Stomach (tissue), 9 donors: ENCODE results near the gene SLC5A1. TPM values are rescaled to one million over a fixed set of nuclear protein-coding genes. Genes with fewer than 3 reads are reported as not detected.
A peak's percentile ranks its signal among the peaks of the same experiment; 100 is the strongest.

ENCODE experiments used
- DNase-seq, 2 donors: peaks; one replicate each; pipeline versions ENCODE4 v3.0.0 to v3.0.0-alpha.2; 2013 to 2019
- H3K27ac ChIP-seq, 5 donors: fragments of 200-600 bp in 4 of 5; sonication (generic) in 4 of 5; one replicate each; pipeline ENCODE4 v1.5.1; 2013 to 2019; ENCODE audit warnings: mild to moderate bottlenecking in 1 of 5, moderate library complexity in 1 of 5
- H3K27me3 ChIP-seq, 3 donors: fragments of 200-600 bp; sonication (generic); one replicate each; pipeline ENCODE4 v1.5.1; 2017 to 2019; ENCODE audit warnings: mixed run types in 1 of 3
- H3K36me3 ChIP-seq, 4 donors: fragments of 200-600 bp; sonication (generic); 1 replicate in 3 of 4; 2 replicates in 1 of 4; pipeline ENCODE4 v1.5.1; 2016 to 2019
- H3K4me1 ChIP-seq, 4 donors: fragments of 200-600 bp; sonication (generic); one replicate each; pipeline ENCODE4 v1.5.1; 2016 to 2019
- H3K4me3 ChIP-seq, 4 donors: fragments of 200-600 bp; sonication (generic) in 3 of 4; one replicate each; pipeline ENCODE4 v1.5.1; 2016 to 2019; ENCODE audit warnings: mild to moderate bottlenecking in 1 of 4
- H3K9me3 ChIP-seq, 4 donors: fragments of 200-600 bp; sonication (generic); one replicate each; pipeline ENCODE4 v1.5.1; 2016 to 2019
- EP300 ChIP-seq: sonication (generic); formaldehyde crosslinking; IDR thresholded peaks from one replicate; pipeline ENCODE4 v1.6.1; 2017; ENCODE audit warnings: antibody characterized with exemption
- POLR2A ChIP-seq, 4 donors: fragments of 450-650 bp; IDR thresholded peaks; one replicate each; pipeline ENCODE4 v1.6.1; 2016; ENCODE audit warnings: antibody characterized with exemption in 4 of 4, control low read depth in 2 of 4, mild to moderate bottlenecking in 1 of 4, moderate library complexity in 1 of 4
- POLR2AphosphoS5 ChIP-seq, 3 donors: sonication (generic); formaldehyde crosslinking; IDR thresholded peaks; one replicate each; pipeline ENCODE4 v1.6.1; 2016; ENCODE audit warnings: antibody characterized with exemption in 3 of 3
- WGBS, 5 donors: extraction: QIAGEN DNeasy Blood & Tissue Kit in 3 of 5; methylation state at CpG; one replicate each; pipeline versions ENCODE4 v1.1.5 to v1.1.7; 2013 to 2018; 5-methylcytosine and 5-hydroxymethylcytosine counted together
- intact Hi-C: fragments of 100-400 bp; cut with DNase I; formaldehyde crosslinking; loops from one replicate; pipeline ENCODE4 v1.15.1; 2023; ENCODE audit warnings: low total_unique reads
- polyA plus RNA-seq, 3 donors: library from polyadenylated mRNA; stranded (reverse); fragments of 200-250 nt; gene quantifications; one replicate each; pipeline ENCODE4 v1.2.3, GENCODE V29; 2013
- total RNA-seq, 5 donors: library from RNA; depleted of rRNA; stranded (reverse); fragments of >200 nt; gene quantifications; one replicate each; pipeline versions ENCODE4 v1.1.0 to v1.2.3, GENCODE V29; 2014 to 2016
- TF ChIP-seq, protein P1 (sequence below), 7 experiments: fragments of 450-650 bp in 4 of 7; fragments of 200-600 bp in 3 of 7; sonication (generic) in 3 of 7; IDR thresholded peaks; one replicate each; pipeline ENCODE4 v1.5.1; 2016 to 2019; ENCODE audit warnings: antibody characterized with exemption in 7 of 7, control low read depth in 2 of 7, mild to moderate bottlenecking in 1 of 7
- donor health status: healthy with polysubstance abuse.
- donor health status: Bipolar disorder and iron deficiency.
- donor health status: healthy.

Gene SLC5A1
- total and polyA plus RNA-seq, 8 donors = 0.68 to 13.8 (median 2.3) TPM; not detected in 3

DNA sequence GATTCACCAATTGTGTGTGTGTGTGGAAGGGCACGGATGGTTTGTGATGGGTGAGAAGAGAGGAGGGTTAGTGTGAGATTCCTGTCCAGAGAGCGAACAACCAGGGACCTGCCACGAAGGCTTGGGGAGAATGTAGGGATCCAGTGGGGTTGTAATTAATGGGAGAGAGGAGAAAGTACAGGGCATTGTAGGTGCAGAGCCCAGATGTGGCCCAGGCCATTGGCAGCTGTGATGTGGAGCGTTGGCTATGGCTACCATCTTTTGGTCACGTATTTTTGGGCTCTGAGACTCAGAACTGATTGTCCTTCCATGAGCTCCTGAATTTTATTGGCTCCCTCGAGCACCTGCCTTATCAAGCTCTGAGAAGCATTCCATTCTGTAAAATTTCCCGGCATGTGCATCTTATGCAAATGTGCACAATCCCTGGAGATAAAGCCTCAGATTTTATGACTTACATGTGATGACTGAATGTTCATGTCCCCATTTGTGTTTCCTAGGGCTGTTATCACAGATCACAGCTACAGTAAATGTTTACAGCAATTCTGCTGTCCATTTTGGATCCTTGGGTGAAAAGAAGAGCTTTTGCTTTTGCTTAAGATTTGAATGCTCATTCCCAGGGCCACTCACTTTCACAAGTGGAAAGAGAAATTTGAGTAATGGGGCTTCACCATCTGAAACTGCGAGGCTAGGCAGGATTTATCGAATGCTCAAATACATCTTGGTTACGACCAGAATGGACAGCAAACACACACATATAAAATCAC, 33.1 kb downstream of the SLC5A1 start:
- H3K27ac ChIP-seq = no peak overlapping the region
- H3K4me3 ChIP-seq = no peak overlapping the region
- 72 to 82% (median 76%) methylated on average over 10 of the region's 10 CpGs for WGBS, 5 donors
- no peaks in the 10 kb centered on the region for H3K36me3 ChIP-seq
- DNase-seq = no peak
- peaks cover 0 to 26% (median 0%) of the 10 kb centered on the region in 3 donors for H3K27me3 ChIP-seq
- intact Hi-C loops = no loop called here
- TF ChIP-seq POLR2AphosphoS5 (IDR thresholded peaks at IDR 0.05) (no peak), EP300 (no peak), POLR2A (IDR thresholded peaks at IDR 0.05) (no peak)
- TF ChIP-seq, protein P1, sequence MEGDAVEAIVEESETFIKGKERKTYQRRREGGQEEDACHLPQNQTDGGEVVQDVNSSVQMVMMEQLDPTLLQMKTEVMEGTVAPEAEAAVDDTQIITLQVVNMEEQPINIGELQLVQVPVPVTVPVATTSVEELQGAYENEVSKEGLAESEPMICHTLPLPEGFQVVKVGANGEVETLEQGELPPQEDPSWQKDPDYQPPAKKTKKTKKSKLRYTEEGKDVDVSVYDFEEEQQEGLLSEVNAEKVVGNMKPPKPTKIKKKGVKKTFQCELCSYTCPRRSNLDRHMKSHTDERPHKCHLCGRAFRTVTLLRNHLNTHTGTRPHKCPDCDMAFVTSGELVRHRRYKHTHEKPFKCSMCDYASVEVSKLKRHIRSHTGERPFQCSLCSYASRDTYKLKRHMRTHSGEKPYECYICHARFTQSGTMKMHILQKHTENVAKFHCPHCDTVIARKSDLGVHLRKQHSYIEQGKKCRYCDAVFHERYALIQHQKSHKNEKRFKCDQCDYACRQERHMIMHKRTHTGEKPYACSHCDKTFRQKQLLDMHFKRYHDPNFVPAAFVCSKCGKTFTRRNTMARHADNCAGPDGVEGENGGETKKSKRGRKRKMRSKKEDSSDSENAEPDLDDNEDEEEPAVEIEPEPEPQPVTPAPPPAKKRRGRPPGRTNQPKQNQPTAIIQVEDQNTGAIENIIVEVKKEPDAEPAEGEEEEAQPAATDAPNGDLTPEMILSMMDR (IDR thresholded peaks at IDR 0.05) = no peak
- H3K9me3 ChIP-seq = no peaks in the 10 kb centered on the region
- H3K4me1 ChIP-seq = peaks cover 0 to 24% (median 16%) of the 10 kb centered on the region in 4 donors

DNA sequence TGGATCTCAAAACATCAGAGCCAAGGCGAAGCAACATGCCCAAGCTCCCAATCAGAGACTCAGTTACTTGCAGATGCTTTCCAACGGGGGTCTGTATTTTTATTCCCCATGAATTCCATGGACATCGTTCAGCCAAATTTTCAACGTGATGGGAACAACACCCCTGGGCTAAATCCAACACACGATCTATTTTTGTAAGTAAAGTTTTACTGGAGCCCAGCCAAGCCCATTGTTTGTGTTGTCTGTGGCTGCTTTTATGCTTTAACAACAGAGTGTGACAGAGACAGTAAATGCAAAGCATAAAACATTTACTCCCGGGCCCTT, 33.7 kb downstream of the SLC5A1 start:
- H3K4me1 ChIP-seq = peaks cover 0 to 24% (median 16%) of the 10 kb centered on the region in 4 donors
- no peaks in the 10 kb centered on the region for H3K36me3 ChIP-seq
- H3K27ac ChIP-seq = no peak overlapping the region
- TF ChIP-seq, protein P1 (IDR thresholded peaks at IDR 0.05) = no peak
- TF ChIP-seq POLR2AphosphoS5 (IDR thresholded peaks at IDR 0.05) (no peak), POLR2A (IDR thresholded peaks at IDR 0.05) (no peak), EP300 (no peak)
- WGBS, 5 donors = 29 to 39% (median 36%) methylated on average over 6 of the region's 6 CpGs
- intact Hi-C loops = no loop called here
- H3K9me3 ChIP-seq = no peaks in the 10 kb centered on the region
- no peak overlapping the region for H3K4me3 ChIP-seq
- H3K27me3 ChIP-seq = peaks cover 0 to 23% (median 0%) of the 10 kb centered on the region in 3 donors
- DNase-seq = no peak

DNA sequence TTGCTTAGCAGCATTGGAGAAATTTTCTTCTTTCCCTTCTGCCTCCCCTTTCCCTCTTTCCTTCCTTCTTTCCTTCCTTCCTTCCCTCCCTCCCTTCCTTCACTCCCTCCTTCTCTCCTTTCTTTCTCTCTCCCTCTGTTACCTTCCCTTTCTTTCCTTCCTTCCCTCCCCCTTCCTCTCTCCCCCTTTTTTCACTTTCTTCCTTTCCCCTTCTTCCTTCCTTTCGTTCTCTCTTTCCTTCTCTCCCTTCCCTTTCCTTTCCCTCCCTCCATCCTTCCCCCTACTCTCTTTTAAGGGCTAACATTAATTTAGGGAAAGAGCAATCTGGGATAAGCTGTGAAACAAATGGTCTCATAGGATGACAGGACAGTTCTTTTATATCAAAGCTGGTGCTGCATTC, 34.1 kb downstream of the SLC5A1 start:
- intact Hi-C loops = no loop called here
- no peak for DNase-seq
- H3K9me3 ChIP-seq = no peaks in the 10 kb centered on the region
- 53 to 77% (median 75%) methylated on average over 1 of the region's 1 CpG for WGBS, 5 donors
- TF ChIP-seq, protein P1 (IDR thresholded peaks at IDR 0.05) = no peak
- TF ChIP-seq POLR2A (IDR thresholded peaks at IDR 0.05) (no peak), EP300 (no peak), POLR2AphosphoS5 (IDR thresholded peaks at IDR 0.05) (no peak)
- H3K27me3 ChIP-seq = peaks cover 0 to 23% (median 0%) of the 10 kb centered on the region in 3 donors
- no peak overlapping the region for H3K4me3 ChIP-seq
- H3K4me1 ChIP-seq = peaks cover 0 to 24% (median 16%) of the 10 kb centered on the region in 4 donors
- no peak overlapping the region for H3K27ac ChIP-seq
- no peaks in the 10 kb centered on the region for H3K36me3 ChIP-seq

DNA sequence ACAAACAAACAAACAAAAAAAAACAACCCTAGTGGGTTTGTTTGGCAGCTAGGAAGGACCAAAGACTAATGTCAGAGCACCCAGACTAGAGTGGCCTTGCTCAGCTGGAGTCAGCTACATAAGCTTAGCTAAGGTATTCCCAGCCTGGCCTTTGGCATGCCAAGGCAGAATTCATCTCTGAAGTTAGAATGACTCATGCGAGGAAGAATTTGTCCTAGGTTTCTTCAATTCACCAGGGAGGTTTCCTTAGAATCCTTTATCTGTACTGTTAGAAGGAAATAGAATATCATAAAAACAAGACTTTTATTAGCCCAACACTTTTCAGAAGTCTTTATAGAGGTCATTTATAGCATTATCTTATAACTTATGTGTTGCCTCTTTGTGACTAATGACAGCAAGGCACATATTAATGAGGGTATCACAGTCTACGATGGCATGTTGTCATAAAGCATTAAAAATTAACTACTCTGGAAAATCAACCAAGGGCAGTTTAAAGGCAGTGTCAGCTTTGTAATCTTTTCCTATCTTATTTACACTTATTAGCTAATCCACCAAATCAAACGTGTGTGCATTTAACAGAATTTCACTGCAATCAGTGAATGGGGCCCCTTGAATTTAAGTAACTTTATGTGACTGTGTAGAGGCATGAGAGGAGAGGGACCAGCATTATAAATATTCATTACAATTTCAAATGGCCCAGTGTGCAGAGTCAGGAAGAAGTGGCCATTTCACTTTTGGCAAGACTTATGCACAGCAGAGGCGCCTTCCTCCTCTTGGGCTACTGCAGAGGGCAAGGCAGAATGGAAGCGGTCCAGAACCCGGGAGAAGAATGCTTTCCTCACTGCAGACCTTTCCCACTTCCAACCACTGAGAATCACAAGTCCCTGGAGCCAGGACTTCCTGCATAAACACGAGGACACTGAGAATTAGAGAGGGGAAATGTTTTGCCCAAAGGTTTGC, 36.3 kb downstream of the SLC5A1 start:
- peak; percentile 35 to 65 for DNase-seq
- TF ChIP-seq POLR2A (IDR thresholded peaks at IDR 0.05) = no peak
- TF ChIP-seq, protein P1 (IDR thresholded peaks at IDR 0.05) = no peak
- peak in 1 of 3 donors; percentile 44 for TF ChIP-seq POLR2AphosphoS5 (IDR thresholded peaks at IDR 0.05)
- TF ChIP-seq EP300 = no peak
- H3K27ac ChIP-seq = peak overlapping the region in 4 of 5 donors; percentile 19 to 53 (median 50)
- intact Hi-C loops = loop anchor here (10.0 kb wide), 1 partner anchor 95 kb away; no protein-coding TSS in a partner anchor
- no peaks in the 10 kb centered on the region for H3K9me3 ChIP-seq
- peaks cover 0 to 24% (median 16%) of the 10 kb centered on the region in 4 donors for H3K4me1 ChIP-seq
- H3K4me3 ChIP-seq = no peak overlapping the region
- no peaks in the 10 kb centered on the region for H3K36me3 ChIP-seq
- H3K27me3 ChIP-seq = peaks cover 0 to 10% (median 0%) of the 10 kb centered on the region in 3 donors
- WGBS, 5 donors = 17 to 38% (median 24%) methylated on average over 7 of the region's 7 CpGs
